OCI-LY3 (cell line): ENCODE measurements around the gene BANF2.
A peak's percentile ranks its signal among the peaks of the same experiment; 100 is the strongest.

ENCODE experiments used
- H2AFZ ChIP-seq: fragments of 200-600, 300-600 bp; shearing (Covaris generic); 2 replicates; pipeline ENCODE4 v1.6.0; 2014; ENCODE audit warnings: antibody characterized with exemption, low read depth, low read length
- H3K27ac ChIP-seq: fragments of 200-600, 300-600 bp; sonication (generic); 2 replicates; pipeline ENCODE4 v1.5.1; 2014; ENCODE audit warnings: mild to moderate bottlenecking, low read length, moderate library complexity, mixed read lengths
- H3K27me3 ChIP-seq: fragments of 200-600, 300-600 bp; sonication (generic); 2 replicates; pipeline ENCODE4 v1.6.1; 2014; ENCODE audit warnings: low read depth, low read length, mixed read lengths
- H3K36me3 ChIP-seq: fragments of 200-600, 300-600 bp; sonication (generic); replicated peaks from 2 replicates; pipeline ENCODE3; 2014; ENCODE audit warnings: low read depth, low read length, mixed read lengths
- H3K4me1 ChIP-seq: fragments of 300-600, 200-600 bp; sonication (generic); 2 replicates; pipeline ENCODE4 v1.6.1; 2014; ENCODE audit warnings: low read length, mixed read lengths
- H3K4me2 ChIP-seq: fragments of 200-600, 300-600 bp; sonication (generic); 2 replicates; pipeline ENCODE4 v1.6.1; 2014; ENCODE audit warnings: low read length, mixed read lengths
- H3K4me3 ChIP-seq: fragments of 300-600, 200-600 bp; sonication (generic); 2 replicates; pipeline ENCODE4 v1.5.1; 2014; ENCODE audit warnings: antibody characterized with exemption, mild to moderate bottlenecking, low read length, moderate library complexity
- H3K79me2 ChIP-seq: fragments of 300-600, 200-600 bp; shearing (Covaris generic); 2 replicates; pipeline ENCODE4 v1.6.1; 2014; ENCODE audit warnings: mild to moderate bottlenecking, low read length, mixed read lengths
- H3K9ac ChIP-seq: fragments of 300-600, 200-600 bp; shearing (Covaris generic); 2 replicates; pipeline ENCODE4 v1.6.0; 2014; ENCODE audit warnings: mild to moderate bottlenecking, low read length, moderate library complexity
- H3K9me3 ChIP-seq: fragments of 200-600, 300-600 bp; shearing (Covaris generic); 2 replicates; pipeline ENCODE4 v1.6.1; 2014; ENCODE audit warnings: low read length, mixed read lengths; ENCODE audit not compliant: insufficient read depth
- H4K20me1 ChIP-seq: fragments of 200-600, 300-600 bp; sonication (generic); 2 replicates; pipeline ENCODE4 v1.6.1; 2016; ENCODE audit warnings: low read length, mixed read lengths; ENCODE audit not compliant: insufficient read depth
- EZH2phosphoT487 ChIP-seq: fragments of 200-600 bp; shearing (Covaris generic); IDR thresholded peaks from 2 replicates; pipeline ENCODE4 v1.6.1; 2018; ENCODE audit warnings: antibody characterized with exemption, mixed run types, low read depth
- TF ChIP-seq, protein P1 (sequence below): fragments of 200-600, 300-600 bp; sonication (generic); IDR thresholded peaks from 2 replicates; pipeline ENCODE4 v1.5.1; 2014; ENCODE audit warnings: antibody characterized with exemption, low read length, low read depth

Gene BANF2

DNA sequence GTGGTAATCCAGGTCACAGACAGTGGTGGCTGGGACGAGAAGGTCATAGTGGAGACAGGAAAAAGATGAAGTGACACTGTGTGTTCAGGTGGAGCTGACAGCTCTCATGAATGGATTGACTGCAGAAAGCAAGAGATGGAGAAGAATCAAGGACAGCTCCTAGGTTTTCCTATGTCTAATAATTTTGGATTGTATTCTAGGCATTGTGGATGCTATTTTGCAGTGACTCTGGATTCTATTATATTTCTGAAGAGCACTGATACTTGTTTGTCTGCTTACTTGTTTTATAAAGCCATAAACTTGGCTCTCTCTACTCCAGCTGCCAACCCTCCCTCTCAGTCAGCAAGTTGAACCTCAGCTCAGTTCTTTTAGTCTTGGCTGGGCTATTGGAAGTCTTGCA lies 58.7 kb downstream of the BANF2 start:
- no peak overlapping the region for H3K9ac ChIP-seq
- H3K4me2 ChIP-seq, result no peak overlapping the region
- H2AFZ ChIP-seq, result no peak overlapping the region
- TF ChIP-seq EZH2phosphoT487, result no peak
- TF ChIP-seq, protein P1, sequence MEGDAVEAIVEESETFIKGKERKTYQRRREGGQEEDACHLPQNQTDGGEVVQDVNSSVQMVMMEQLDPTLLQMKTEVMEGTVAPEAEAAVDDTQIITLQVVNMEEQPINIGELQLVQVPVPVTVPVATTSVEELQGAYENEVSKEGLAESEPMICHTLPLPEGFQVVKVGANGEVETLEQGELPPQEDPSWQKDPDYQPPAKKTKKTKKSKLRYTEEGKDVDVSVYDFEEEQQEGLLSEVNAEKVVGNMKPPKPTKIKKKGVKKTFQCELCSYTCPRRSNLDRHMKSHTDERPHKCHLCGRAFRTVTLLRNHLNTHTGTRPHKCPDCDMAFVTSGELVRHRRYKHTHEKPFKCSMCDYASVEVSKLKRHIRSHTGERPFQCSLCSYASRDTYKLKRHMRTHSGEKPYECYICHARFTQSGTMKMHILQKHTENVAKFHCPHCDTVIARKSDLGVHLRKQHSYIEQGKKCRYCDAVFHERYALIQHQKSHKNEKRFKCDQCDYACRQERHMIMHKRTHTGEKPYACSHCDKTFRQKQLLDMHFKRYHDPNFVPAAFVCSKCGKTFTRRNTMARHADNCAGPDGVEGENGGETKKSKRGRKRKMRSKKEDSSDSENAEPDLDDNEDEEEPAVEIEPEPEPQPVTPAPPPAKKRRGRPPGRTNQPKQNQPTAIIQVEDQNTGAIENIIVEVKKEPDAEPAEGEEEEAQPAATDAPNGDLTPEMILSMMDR, result no peak
- no peaks in the 10 kb centered on the region for H3K36me3 ChIP-seq
- no peak overlapping the region for H3K27ac ChIP-seq
- H3K4me3 ChIP-seq, result no peak overlapping the region
- H3K79me2 ChIP-seq, result no peaks in the 10 kb centered on the region
- no peaks in the 10 kb centered on the region for H4K20me1 ChIP-seq
- H3K9me3 ChIP-seq, result peaks cover 10% of the 10 kb centered on the region; the same call in 1 of the 2 replicates
- peaks cover 12% of the 10 kb centered on the region; the same call in 1 of the 2 replicates for H3K27me3 ChIP-seq
- H3K4me1 ChIP-seq, result no peaks in the 10 kb centered on the region

DNA sequence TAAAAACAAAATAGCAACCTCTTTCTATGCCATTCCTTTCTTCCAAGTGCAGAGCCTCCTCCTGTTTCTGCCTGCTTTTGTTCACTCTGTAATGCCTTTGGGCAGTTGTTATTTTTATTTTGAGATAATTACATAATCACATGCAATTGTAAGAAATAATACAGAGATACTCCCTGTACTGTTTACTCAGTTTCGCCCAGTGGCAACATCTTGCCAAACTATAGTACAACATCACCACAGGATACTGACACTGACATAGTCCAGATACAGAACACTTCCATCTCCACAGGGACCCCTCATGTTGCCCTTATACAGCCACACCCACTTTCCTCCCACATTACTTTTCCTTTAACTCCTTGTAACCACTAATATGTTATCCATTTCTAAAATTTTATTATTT lies 59.7 kb downstream of the BANF2 start:
- Histone ChIP-seq H3K4me3 (no peak overlapping the region), H2AFZ (no peak overlapping the region), H3K4me1 (no peaks in the 10 kb centered on the region), H4K20me1 (no peaks in the 10 kb centered on the region), H3K9ac (no peak overlapping the region), H3K9me3 (peaks cover 10% of the 10 kb centered on the region; the same call in 1 of the 2 replicates), H3K27ac (no peak overlapping the region), H3K27me3 (0 out of 2 replicates have a peak, but pooled peaks cover 4% of the 10 kb centered on the region), H3K79me2 (no peaks in the 10 kb centered on the region), H3K4me2 (no peak overlapping the region), H3K36me3 (no peaks in the 10 kb centered on the region)
- no peak for TF ChIP-seq EZH2phosphoT487
- TF ChIP-seq, protein P1, result no peak

DNA sequence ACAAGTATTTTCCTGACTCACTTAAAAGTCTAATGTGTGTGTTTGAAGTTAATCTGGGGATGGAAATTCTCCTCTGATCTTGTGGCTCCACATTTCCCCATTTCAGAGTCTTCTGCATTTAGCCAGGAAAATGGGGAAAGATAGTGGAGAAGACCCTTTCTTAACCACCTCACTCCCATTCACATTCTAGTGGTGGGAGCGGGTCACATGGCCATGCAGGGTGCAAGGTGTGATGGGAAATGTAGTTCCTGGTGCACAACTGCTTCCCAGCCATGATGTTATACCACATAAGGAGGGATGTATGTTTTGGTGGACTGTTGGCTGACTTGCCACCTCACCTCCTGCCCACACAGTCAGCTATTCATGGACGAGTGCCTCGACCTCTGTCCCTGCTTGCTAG lies 61.8 kb downstream of the BANF2 start:
- Histone ChIP-seq H3K36me3 (no peaks in the 10 kb centered on the region), H3K9me3 (peaks cover 10% of the 10 kb centered on the region; the same call in 1 of the 2 replicates), H3K9ac (no peak overlapping the region), H4K20me1 (no peaks in the 10 kb centered on the region), H3K27ac (no peak overlapping the region), H2AFZ (peak overlapping the region; percentile 84), H3K27me3 (peaks cover 5% of the 10 kb centered on the region), H3K4me3 (no peak overlapping the region), H3K4me1 (no peaks in the 10 kb centered on the region), H3K4me2 (no peak overlapping the region), H3K79me2 (no peaks in the 10 kb centered on the region)
- TF ChIP-seq EZH2phosphoT487, result no peak
- TF ChIP-seq, protein P1, result no peak

DNA sequence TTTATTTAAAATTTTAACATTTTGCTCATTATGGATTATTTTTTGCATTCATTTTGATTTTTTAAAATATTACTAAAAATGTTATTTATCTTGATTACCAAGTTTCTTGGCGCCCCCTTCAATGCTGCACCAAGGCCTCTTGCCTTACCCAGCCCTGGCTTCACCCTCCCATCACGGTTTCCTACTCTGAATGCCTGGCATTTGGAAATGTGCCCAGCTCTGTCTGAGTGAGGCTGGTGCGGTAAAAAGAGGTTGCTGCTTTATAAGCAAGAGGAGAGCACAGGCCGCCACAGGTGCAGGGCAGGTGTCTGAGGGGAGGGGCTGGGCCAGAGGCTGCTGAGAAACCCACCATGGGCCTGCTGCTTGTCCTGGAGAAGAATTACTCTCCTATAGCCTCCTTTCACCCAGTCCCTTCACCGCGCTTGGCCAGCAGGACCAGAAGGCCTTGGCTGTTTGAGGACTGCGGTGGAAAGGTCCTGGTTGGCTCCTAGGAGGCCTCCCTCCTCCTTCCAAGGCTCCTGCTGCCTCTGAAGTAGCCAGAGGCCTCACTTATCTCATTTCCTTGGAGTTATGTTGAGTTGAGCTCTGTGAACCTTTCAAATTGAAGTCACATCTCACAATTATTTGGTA lies 62.6 kb downstream of the BANF2 start:
- Histone ChIP-seq H3K79me2 (no peaks in the 10 kb centered on the region), H3K36me3 (no peaks in the 10 kb centered on the region), H3K9me3 (peaks cover 10% of the 10 kb centered on the region; the same call in 1 of the 2 replicates), H3K4me1 (no peaks in the 10 kb centered on the region), H4K20me1 (no peaks in the 10 kb centered on the region), H3K4me2 (no peak overlapping the region), H3K4me3 (no peak overlapping the region), H3K9ac (no peak overlapping the region), H3K27me3 (peaks cover 11% of the 10 kb centered on the region), H2AFZ (no peak overlapping the region), H3K27ac (no peak overlapping the region)
- TF ChIP-seq EZH2phosphoT487, result no peak
- TF ChIP-seq, protein P1, result no peak
